Fibroblast of lung (primary cell): ENCODE data around the gene MDFIC. TPM values are rescaled to one million over a fixed set of nuclear protein-coding genes. Genes with fewer than 3 reads are reported as not detected.

Experiments used
- DNase-seq, 2 donors: peaks; one replicate each; pipeline versions ENCODE4 v3.0.0 to v3.0.0-alpha.2; 2010; ENCODE audit warnings: low read depth in 2 of 2
- H2AFZ ChIP-seq: 2 replicates; pipeline ENCODE4 v1.5.1; 2012; ENCODE audit warnings: low read length, control low read depth, inconsistent platforms
- H3K27ac ChIP-seq: 2 replicates; pipeline ENCODE4 v1.5.1; 2011; ENCODE audit warnings: low read length, control low read depth; ENCODE audit not compliant: insufficient read depth
- H3K27me3 ChIP-seq: 2 replicates; pipeline ENCODE4 v1.5.1; 2011; ENCODE audit warnings: mild to moderate bottlenecking, low read length; ENCODE audit not compliant: control insufficient read depth, insufficient read depth
- H3K36me3 ChIP-seq: 2 replicates; pipeline ENCODE4 v1.5.1; 2011; ENCODE audit warnings: low read length; ENCODE audit not compliant: control insufficient read depth, insufficient read depth
- H3K4me1 ChIP-seq: 2 replicates; pipeline ENCODE4 v1.5.1; 2011; ENCODE audit warnings: low read length; ENCODE audit not compliant: control insufficient read depth, insufficient read depth; ENCODE audit errors: extremely low read depth
- H3K4me2 ChIP-seq: 2 replicates; pipeline ENCODE4 v1.5.1; 2011; ENCODE audit warnings: low read length, control low read depth; ENCODE audit not compliant: insufficient read depth; ENCODE audit errors: extremely low read depth
- H3K4me3 ChIP-seq, 4 experiments: fragments of 200-600 bp in 1 of 4; sonication (generic) in 1 of 4; replicated peaks in 1 of 4; 2 replicates each; pipeline ENCODE4 v1.5.1; 2011 to 2016; ENCODE audit warnings: low read length in 4 of 4, low read depth in 3 of 4, mild to moderate bottlenecking in 3 of 4, control low read depth in 2 of 4, inconsistent platforms in 1 of 4, mixed read lengths in 1 of 4; ENCODE audit not compliant: insufficient read depth in 1 of 4; ENCODE audit errors: control extremely low read depth in 1 of 4
- H3K79me2 ChIP-seq: 2 replicates; pipeline ENCODE4 v1.5.1; 2012; ENCODE audit warnings: mild to moderate bottlenecking, low read length, inconsistent platforms; ENCODE audit not compliant: control insufficient read depth, insufficient read depth
- H3K9ac ChIP-seq: 2 replicates; pipeline ENCODE4 v1.5.1; 2011; ENCODE audit warnings: mild to moderate bottlenecking, low read length, control low read depth; ENCODE audit not compliant: insufficient read depth
- H3K9me3 ChIP-seq: 2 replicates; pipeline ENCODE4 v1.5.1; 2012; ENCODE audit warnings: low read depth, low read length; ENCODE audit not compliant: control insufficient read depth, insufficient read depth
- H4K20me1 ChIP-seq: 2 replicates; pipeline ENCODE4 v1.5.1; 2011; ENCODE audit warnings: low read length; ENCODE audit not compliant: control insufficient read depth, insufficient read depth; ENCODE audit errors: extremely low read depth
- CTCF ChIP-seq, 2 donors: IDR thresholded peaks in 1 of 2; conservative IDR thresholded peaks in 1 of 2; 1 replicate in 1 of 2; 2 replicates in 1 of 2; pipeline ENCODE4 v1.5.1; 2011 to 2012; ENCODE audit warnings: low read length in 2 of 2, control low read depth in 1 of 2, inconsistent platforms in 1 of 2, low read depth in 1 of 2, mild to moderate bottlenecking in 1 of 2
- EZH2 ChIP-seq: IDR thresholded peaks from 2 replicates; pipeline ENCODE4 v1.5.1; 2012; ENCODE audit warnings: low read length, control low read depth, mild to moderate bottlenecking; ENCODE audit errors: missing control alignments
- polyA plus RNA-seq, 2 donors: library from polyadenylated mRNA; depleted of rRNA in 1 of 2; stranded (reverse) in 1 of 2; unstranded in 1 of 2; fragments of >200 nt; gene quantifications; 2 replicates each; pipeline ENCODE4 v1.2.1, GENCODE V29; 2011 to 2012; ENCODE audit warnings: missing spikeins in 1 of 2
- total RNA-seq: library from RNA; depleted of rRNA; stranded (reverse); fragments of >200 nt; gene quantifications from 2 replicates; pipeline ENCODE4 v1.2.1, GENCODE V29; 2014

The MDFIC gene
- total and polyA plus RNA-seq, 2 donors (not counting 1 experiment from before 2014, with no cell fraction given) = 38.7 to 67.4 TPM

- peak overlapping the region; percentile 84 for H3K27ac ChIP-seq
- peak overlapping the region; percentile 55 for H3K9ac ChIP-seq
- H3K36me3 ChIP-seq = no peaks in the 10 kb centered on the region
- H3K4me2 ChIP-seq = peak overlapping the region; percentile 74
- H3K4me3 ChIP-seq = peak overlapping the region; percentile 23 to 56 (median 50)
- no peaks in the 10 kb centered on the region for H3K27me3 ChIP-seq
- peak; percentile 93 to 94 for DNase-seq
- H3K4me1 ChIP-seq = peaks cover 14% of the 10 kb centered on the region
- TF ChIP-seq CTCF (conservative IDR thresholded peaks at IDR 0.05 in 1 of 2, IDR thresholded peaks at IDR 0.05 in 1 of 2; ENCODE audit: low read depth in 1 of 2, low read length in 2 of 2) (no peak), EZH2 (no peak)
- H4K20me1 ChIP-seq = no peaks in the 10 kb centered on the region
- H3K79me2 ChIP-seq = peaks cover 37% of the 10 kb centered on the region
- no peaks in the 10 kb centered on the region for H3K9me3 ChIP-seq
- H2AFZ ChIP-seq = peak overlapping the region; percentile 69
These were observed 23.1 kb downstream of the MDFIC start for GRCh38 chr7:114944745-114945625.

GRCh38 chr7:114949231-114949630 lies 27.3 kb downstream of the MDFIC start:
- Histone ChIP-seq H3K36me3 (no peaks in the 10 kb centered on the region), H3K27me3 (no peaks in the 10 kb centered on the region), H4K20me1 (no peaks in the 10 kb centered on the region), H3K4me1 (peaks cover 8% of the 10 kb centered on the region), H3K4me2 (no peak overlapping the region), H3K79me2 (peaks cover 20% of the 10 kb centered on the region), H3K27ac (no peak overlapping the region), H2AFZ (no peak overlapping the region), H3K9me3 (no peaks in the 10 kb centered on the region), H3K9ac (no peak overlapping the region), H3K4me3 (no peak overlapping the region)
- TF ChIP-seq EZH2 (no peak), CTCF (conservative IDR thresholded peaks at IDR 0.05 in 1 of 2, IDR thresholded peaks at IDR 0.05 in 1 of 2; ENCODE audit: low read depth in 1 of 2, low read length in 2 of 2) (no peak)
- DNase-seq = peak; percentile 33 to 73

- Histone ChIP-seq H3K4me2 (no peak overlapping the region), H3K4me1 (no peaks in the 10 kb centered on the region), H3K4me3 (no peak overlapping the region), H3K27ac (no peak overlapping the region), H3K36me3 (no peaks in the 10 kb centered on the region), H4K20me1 (no peaks in the 10 kb centered on the region), H3K9me3 (no peaks in the 10 kb centered on the region), H2AFZ (no peak overlapping the region), H3K79me2 (peaks cover 12% of the 10 kb centered on the region), H3K27me3 (no peaks in the 10 kb centered on the region), H3K9ac (no peak overlapping the region)
- DNase-seq = no peak
- no peak for TF ChIP-seq CTCF (conservative IDR thresholded peaks at IDR 0.05 in 1 of 2, IDR thresholded peaks at IDR 0.05 in 1 of 2; ENCODE audit: low read depth in 1 of 2, low read length in 2 of 2)
These were observed 30.4 kb downstream of the MDFIC start for GRCh38 chr7:114952296-114952695.
